ENCODE results near the gene RAB40A. TPM values are rescaled to one million over a fixed set of nuclear protein-coding genes. Genes with fewer than 3 reads are reported as not detected.

RAB40A gene
- total RNA-seq, 1 experiment from 2014 or later: 0.17 TPM

DNA sequence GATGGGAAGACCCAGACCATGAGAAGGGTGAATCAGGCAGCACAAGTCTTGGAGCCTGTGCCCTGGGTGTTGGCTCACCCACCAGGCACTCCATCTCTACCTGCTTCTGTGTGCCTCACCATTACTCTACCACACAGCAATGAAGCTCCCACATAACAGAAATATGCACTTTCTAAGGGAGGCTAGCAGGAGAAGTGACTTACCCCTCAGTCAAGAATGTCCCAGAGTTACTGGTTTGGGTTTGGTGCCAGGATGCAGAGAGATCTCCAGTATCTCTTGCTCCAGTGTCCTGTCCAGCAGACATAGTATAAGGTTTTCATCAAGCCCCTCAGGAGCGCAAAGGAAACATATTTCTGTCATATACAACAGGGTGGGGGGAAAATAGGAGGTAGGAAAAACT lies 11.3 kb upstream of the RAB40A start:
- TF ChIP-seq ELF4 (CRISPR knock-in tag; IDR thresholded peaks at IDR 0.05; ENCODE audit: low read depth) (no peak), E2F1 (CRISPR knock-in tag; IDR thresholded peaks at IDR 0.05) (no peak), CDX4 (CRISPR knock-in tag; IDR thresholded peaks at IDR 0.05; ENCODE audit: borderline replicate concordance) (no peak), NFYB (CRISPR knock-in tag; conservative IDR thresholded peaks at IDR 0.05; ENCODE audit: low read depth) (no peak), RORB (CRISPR knock-in tag; IDR thresholded peaks at IDR 0.05) (no peak), ATF6 (CRISPR knock-in tag; IDR thresholded peaks at IDR 0.05) (no peak), MYBL2 (CRISPR knock-in tag; IDR thresholded peaks at IDR 0.05) (no peak), MXD4 (CRISPR knock-in tag; IDR thresholded peaks at IDR 0.05; ENCODE audit: borderline replicate concordance) (no peak)
- TF ChIP-seq, protein P1, sequence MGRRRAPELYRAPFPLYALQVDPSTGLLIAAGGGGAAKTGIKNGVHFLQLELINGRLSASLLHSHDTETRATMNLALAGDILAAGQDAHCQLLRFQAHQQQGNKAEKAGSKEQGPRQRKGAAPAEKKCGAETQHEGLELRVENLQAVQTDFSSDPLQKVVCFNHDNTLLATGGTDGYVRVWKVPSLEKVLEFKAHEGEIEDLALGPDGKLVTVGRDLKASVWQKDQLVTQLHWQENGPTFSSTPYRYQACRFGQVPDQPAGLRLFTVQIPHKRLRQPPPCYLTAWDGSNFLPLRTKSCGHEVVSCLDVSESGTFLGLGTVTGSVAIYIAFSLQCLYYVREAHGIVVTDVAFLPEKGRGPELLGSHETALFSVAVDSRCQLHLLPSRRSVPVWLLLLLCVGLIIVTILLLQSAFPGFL (CRISPR knock-in tag; IDR thresholded peaks at IDR 0.05; ENCODE audit: borderline replicate concordance): no peak
- TF ChIP-seq, protein P2, sequence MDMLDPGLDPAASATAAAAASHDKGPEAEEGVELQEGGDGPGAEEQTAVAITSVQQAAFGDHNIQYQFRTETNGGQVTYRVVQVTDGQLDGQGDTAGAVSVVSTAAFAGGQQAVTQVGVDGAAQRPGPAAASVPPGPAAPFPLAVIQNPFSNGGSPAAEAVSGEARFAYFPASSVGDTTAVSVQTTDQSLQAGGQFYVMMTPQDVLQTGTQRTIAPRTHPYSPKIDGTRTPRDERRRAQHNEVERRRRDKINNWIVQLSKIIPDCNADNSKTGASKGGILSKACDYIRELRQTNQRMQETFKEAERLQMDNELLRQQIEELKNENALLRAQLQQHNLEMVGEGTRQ (CRISPR knock-in tag; IDR thresholded peaks at IDR 0.05): no peak
- TF ChIP-seq, protein P3, sequence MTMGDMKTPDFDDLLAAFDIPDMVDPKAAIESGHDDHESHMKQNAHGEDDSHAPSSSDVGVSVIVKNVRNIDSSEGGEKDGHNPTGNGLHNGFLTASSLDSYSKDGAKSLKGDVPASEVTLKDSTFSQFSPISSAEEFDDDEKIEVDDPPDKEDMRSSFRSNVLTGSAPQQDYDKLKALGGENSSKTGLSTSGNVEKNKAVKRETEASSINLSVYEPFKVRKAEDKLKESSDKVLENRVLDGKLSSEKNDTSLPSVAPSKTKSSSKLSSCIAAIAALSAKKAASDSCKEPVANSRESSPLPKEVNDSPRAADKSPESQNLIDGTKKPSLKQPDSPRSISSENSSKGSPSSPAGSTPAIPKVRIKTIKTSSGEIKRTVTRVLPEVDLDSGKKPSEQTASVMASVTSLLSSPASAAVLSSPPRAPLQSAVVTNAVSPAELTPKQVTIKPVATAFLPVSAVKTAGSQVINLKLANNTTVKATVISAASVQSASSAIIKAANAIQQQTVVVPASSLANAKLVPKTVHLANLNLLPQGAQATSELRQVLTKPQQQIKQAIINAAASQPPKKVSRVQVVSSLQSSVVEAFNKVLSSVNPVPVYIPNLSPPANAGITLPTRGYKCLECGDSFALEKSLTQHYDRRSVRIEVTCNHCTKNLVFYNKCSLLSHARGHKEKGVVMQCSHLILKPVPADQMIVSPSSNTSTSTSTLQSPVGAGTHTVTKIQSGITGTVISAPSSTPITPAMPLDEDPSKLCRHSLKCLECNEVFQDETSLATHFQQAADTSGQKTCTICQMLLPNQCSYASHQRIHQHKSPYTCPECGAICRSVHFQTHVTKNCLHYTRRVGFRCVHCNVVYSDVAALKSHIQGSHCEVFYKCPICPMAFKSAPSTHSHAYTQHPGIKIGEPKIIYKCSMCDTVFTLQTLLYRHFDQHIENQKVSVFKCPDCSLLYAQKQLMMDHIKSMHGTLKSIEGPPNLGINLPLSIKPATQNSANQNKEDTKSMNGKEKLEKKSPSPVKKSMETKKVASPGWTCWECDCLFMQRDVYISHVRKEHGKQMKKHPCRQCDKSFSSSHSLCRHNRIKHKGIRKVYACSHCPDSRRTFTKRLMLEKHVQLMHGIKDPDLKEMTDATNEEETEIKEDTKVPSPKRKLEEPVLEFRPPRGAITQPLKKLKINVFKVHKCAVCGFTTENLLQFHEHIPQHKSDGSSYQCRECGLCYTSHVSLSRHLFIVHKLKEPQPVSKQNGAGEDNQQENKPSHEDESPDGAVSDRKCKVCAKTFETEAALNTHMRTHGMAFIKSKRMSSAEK (CRISPR knock-in tag; IDR thresholded peaks at IDR 0.05; ENCODE audit: borderline replicate concordance): no peak
- TF ChIP-seq, protein P4, sequence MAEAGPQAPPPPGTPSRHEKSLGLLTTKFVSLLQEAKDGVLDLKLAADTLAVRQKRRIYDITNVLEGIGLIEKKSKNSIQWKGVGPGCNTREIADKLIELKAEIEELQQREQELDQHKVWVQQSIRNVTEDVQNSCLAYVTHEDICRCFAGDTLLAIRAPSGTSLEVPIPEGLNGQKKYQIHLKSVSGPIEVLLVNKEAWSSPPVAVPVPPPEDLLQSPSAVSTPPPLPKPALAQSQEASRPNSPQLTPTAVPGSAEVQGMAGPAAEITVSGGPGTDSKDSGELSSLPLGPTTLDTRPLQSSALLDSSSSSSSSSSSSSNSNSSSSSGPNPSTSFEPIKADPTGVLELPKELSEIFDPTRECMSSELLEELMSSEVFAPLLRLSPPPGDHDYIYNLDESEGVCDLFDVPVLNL (CRISPR knock-in tag; IDR thresholded peaks at IDR 0.05; ENCODE audit: borderline replicate concordance, low read depth): no peak
- H3K27me3 Mint-ChIP-seq (ENCODE audit: low read depth): peaks cover 11% of the 10 kb centered on the region
- no peak overlapping the region for H3K4me3 Mint-ChIP-seq
- 0 out of 2 replicates have a peak, but pooled peaks cover 4% of the 10 kb centered on the region for H3K4me1 Mint-ChIP-seq
- no peak overlapping the region for H3K27ac Mint-ChIP-seq
- H3K36me3 Mint-ChIP-seq: no peaks in the 10 kb centered on the region
- ATAC-seq: no peak
- CTCF ChIA-PET: no interaction called here
- POLR2A ChIA-PET: no interaction called here
- no peak for DNase-seq (ENCODE audit: low spot score)
- no peaks in the 10 kb centered on the region for H3K9me3 Mint-ChIP-seq

DNA sequence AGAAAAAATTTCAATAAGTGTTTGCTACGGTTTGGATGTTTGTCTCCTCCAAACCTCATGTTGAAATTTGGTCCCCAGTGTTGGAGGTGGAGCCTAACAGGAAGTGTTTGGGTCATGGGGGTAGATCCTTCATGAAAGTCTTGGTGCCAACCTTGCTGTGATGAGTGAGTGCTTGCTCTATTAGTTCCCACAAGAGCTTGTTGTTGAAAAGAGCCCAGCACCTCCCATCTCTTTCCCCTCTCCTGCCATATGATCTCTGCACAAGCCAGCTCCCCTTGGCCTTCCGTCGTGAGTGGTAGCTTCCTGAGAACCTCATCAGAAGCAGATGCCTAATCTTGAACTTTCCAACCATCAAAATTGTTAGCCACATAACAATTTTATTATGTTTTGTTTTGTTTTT lies 10.3 kb upstream of the RAB40A start:
- POLR2A ChIA-PET: no interaction called here
- H3K36me3 Mint-ChIP-seq: no peaks in the 10 kb centered on the region
- 0 out of 2 replicates have a peak, but pooled peaks cover 4% of the 10 kb centered on the region for H3K4me1 Mint-ChIP-seq
- H3K27ac Mint-ChIP-seq: no peak overlapping the region
- H3K27me3 Mint-ChIP-seq (ENCODE audit: low read depth): peaks cover 11% of the 10 kb centered on the region
- H3K9me3 Mint-ChIP-seq: no peaks in the 10 kb centered on the region
- DNase-seq (ENCODE audit: low spot score) (no peak), ATAC-seq (no peak)
- no peak overlapping the region for H3K4me3 Mint-ChIP-seq
- CTCF ChIA-PET: no interaction called here
- TF ChIP-seq NFATC4 (CRISPR knock-in tag; IDR thresholded peaks at IDR 0.05): no peak
- no peak for TF ChIP-seq KAT7 (CRISPR knock-in tag; IDR thresholded peaks at IDR 0.05; ENCODE audit: borderline replicate concordance)
- no peak for TF ChIP-seq CDX4 (CRISPR knock-in tag; IDR thresholded peaks at IDR 0.05; ENCODE audit: borderline replicate concordance)
- no peak for TF ChIP-seq ATF2 (CRISPR knock-in tag; IDR thresholded peaks at IDR 0.05; ENCODE audit: borderline replicate concordance, low read depth)
- TF ChIP-seq, protein P5, sequence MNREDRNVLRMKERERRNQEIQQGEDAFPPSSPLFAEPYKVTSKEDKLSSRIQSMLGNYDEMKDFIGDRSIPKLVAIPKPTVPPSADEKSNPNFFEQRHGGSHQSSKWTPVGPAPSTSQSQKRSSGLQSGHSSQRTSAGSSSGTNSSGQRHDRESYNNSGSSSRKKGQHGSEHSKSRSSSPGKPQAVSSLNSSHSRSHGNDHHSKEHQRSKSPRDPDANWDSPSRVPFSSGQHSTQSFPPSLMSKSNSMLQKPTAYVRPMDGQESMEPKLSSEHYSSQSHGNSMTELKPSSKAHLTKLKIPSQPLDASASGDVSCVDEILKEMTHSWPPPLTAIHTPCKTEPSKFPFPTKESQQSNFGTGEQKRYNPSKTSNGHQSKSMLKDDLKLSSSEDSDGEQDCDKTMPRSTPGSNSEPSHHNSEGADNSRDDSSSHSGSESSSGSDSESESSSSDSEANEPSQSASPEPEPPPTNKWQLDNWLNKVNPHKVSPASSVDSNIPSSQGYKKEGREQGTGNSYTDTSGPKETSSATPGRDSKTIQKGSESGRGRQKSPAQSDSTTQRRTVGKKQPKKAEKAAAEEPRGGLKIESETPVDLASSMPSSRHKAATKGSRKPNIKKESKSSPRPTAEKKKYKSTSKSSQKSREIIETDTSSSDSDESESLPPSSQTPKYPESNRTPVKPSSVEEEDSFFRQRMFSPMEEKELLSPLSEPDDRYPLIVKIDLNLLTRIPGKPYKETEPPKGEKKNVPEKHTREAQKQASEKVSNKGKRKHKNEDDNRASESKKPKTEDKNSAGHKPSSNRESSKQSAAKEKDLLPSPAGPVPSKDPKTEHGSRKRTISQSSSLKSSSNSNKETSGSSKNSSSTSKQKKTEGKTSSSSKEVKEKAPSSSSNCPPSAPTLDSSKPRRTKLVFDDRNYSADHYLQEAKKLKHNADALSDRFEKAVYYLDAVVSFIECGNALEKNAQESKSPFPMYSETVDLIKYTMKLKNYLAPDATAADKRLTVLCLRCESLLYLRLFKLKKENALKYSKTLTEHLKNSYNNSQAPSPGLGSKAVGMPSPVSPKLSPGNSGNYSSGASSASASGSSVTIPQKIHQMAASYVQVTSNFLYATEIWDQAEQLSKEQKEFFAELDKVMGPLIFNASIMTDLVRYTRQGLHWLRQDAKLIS (CRISPR knock-in tag; IDR thresholded peaks at IDR 0.05; ENCODE audit: borderline replicate concordance): no peak

Measured in WTC11 (cell line).